HG03354 (cell line): Measurements from ENCODE around the gene HMCN1.
"Not testable (repeated sequence)": the region's sequence is repeated elsewhere in the genome, so short reads cannot be mapped to it uniquely, and the experiment has no call there.

Experiments used
- ATAC-seq: cut with Tn5 transposase; IDR thresholded peaks from one replicate; pipeline ENCODE4 v1.9.1; 2021; ENCODE audit warnings: mild to moderate bottlenecking; ENCODE audit not compliant: unreplicated experiment, poor library complexity, severe bottlenecking

HMCN1 gene

DNA sequence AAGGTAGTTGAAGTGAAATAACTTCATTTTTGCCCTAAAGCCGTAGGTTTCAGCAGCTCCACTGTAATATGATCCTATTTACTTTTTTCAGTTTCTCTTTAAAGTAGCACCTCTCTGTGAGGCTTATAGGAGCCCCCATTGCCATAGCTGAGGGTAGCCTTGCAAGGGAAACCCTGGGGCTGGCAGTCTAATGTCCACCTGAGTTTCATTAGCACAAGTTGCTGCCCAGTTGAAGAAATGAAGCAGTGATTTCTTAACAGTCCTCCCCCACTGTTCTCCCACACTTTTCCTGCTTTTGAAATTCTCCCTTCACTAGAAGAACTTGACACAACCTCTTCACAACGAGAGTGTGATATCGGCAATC is 1.5 kb downstream of the HMCN1 start:
- ATAC-seq: no peak

DNA sequence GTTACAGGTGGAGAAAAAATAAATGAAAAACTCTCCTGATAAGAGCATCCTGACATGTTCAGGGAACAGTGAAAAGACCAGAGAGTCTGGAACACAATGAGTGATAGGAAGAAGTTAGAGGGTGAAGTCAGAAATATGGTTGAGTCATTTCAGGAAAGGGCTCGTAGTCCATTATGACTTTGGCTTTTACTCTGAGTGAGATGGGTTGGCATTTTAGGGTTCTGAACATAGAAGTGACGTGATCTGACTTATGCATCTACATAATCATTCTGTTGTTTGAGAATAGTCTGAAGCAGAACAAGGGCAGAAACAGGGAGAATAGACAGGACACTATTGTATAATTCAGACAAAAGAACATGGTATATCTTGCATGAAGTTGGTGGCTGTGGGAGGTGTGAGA is 5.8 kb downstream of the HMCN1 start:
- peak; percentile 69 for ATAC-seq

DNA sequence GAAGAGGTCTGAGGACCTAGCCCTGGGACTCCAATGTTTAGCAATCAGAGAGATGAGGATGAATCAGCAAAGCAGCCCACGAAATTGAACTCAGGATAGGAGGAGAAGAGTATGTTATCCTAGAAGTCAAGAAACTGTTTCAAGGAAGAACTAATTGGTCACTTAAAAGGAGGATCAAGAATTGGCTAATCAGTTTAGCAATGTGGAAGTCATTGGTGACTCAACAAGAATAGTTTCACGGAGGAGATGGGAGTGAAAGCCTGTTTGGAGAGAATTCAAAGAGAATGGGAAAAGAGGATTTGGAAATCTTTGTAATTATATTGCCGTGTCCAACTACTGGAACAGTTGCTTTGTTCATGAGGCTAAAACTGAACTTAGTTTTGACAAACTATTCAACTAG is 7.4 kb downstream of the HMCN1 start:
- ATAC-seq: no peak

DNA sequence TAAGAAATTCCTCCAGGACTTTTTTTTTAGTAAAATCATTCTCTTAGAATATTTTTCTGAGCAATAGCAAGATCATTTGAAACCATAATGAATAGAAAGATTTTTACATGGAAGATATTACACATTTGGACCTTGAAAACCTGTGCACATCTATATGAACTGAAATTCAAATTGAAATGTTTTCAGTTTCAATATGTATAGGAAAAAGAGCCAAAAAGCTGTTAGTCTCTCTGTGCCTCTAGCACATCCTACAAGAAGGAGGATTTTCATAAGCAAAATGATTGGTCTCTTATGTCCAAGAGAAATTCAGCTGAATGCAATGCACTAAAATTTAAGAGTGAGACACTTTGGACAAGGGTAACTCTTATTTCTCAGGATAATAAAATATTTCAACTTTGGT is 8.2 kb downstream of the HMCN1 start:
- ATAC-seq: no peak

DNA sequence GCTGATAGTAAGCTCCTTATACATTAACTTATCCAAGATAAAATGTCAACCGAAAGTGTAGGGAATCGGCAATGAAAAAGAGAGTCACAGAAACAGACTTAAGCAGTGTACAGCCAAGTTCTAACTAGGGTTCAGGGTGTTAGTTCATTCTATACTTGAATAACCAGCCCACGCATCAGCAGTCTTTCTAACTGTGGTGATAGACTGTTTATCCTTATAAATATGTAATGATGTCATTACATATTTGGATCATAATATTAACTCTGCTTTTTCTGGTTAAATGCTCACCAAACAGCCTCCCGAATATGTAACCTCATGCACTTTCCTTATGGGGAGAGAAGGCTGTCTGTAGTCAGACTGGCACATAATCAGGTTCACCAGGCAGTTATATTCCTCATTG is 11.0 kb downstream of the HMCN1 start:
- no peak for ATAC-seq

DNA sequence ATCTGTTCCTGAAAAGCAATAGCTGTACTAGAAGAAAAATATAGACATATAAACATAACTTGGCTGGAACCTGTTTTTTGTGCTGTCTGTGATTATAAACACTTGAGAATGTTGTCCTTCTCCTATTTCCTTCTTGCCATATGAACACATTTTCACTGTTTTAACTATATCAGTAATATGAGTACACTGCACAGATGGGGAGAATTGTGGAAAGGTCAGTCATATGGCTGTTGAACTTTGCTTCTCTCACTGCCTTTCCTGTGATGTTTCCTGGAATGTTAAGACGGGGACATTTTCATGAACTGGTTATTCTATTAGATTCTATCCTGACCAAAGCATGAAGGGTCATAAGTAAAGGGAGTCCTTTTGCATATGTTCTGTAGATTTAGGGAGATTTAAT is 24.9 kb downstream of the HMCN1 start:
- ATAC-seq: no peak

DNA sequence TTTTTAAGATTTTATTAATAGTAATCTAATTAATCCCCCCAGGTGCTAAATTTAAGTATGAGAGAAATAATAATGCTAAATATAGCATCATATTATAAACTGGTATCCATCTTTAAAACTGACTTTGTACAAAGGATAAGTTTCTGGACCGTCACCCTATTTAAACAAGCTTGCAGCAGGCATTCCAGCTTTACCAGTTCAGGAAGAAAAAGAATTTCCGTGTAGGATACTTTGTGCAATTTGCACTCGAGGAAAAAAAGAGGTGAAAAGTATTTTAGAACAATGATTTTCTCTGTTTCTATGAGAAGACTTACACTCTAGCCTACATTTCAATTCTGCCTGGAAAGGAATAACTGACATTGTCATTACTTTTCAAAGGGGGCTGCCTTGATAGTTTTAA is 27.6 kb downstream of the HMCN1 start:
- ATAC-seq: no peak

DNA sequence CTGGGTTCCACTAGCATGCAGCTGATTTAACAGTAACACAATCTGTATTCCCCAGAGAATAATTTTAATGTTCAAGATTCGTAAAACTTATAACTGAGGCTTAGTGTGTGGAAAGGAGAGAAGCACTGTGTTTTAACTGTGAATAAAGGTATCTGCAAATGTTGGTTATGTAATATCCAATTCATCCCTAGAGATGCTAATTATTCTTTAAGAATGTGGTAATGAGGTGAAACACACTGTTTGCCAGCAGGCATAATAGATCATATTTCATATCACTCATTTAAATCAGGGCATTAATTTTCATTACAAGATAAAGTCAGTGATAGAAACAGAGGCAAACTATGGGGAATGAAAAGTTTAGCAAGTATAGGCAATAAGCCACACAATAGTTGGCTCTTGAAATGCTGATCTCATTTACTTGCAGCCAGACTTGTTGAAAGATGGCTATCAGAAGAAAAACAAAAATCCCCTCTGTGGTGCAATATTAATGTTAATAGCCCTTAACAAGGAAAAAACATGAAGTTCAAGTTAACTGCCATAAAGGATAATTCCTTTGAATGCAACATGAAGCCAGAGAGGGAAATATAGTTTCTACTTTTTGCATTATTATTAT is 33.4 kb downstream of the HMCN1 start:
- ATAC-seq: no peak

DNA sequence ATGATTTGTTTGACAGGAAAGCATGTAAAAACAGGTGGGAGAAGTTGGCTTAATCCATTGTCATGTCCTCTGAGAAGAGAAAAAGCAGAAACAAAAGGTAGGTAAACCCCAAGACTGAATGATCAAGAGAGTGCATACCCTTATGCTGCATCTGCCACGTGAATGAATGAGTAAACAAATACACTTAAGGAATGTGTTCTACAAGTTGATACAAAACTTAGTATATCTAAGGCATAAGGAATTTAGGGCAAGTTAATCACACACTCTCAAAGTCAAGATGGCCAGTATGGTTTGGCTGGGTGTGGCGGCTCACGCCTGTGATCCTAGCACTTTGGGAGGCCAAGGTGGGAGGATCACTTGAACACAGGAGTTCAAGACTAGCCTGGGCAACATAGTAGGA is 34.2 kb downstream of the HMCN1 start:
- ATAC-seq: no peak

DNA sequence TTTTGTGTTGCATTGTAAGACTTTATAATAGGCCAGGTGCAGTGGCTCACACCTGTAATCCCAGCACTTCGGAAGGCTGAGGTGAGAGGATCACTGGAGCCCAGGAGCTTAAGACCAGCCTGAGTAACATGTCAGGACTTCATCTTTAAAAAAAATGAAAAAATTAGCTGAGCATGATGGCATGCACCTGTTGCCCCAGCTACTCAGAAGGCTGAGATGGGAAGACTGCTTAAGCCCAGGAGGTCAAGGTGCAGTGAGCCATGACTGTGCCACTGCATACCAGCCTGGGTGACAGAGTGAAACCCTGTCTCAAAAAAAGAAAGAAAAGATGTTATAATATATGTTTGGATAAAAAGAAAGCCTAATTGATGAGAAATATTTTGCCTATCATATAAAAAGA is 34.9 kb downstream of the HMCN1 start:
- ATAC-seq: no peak

DNA sequence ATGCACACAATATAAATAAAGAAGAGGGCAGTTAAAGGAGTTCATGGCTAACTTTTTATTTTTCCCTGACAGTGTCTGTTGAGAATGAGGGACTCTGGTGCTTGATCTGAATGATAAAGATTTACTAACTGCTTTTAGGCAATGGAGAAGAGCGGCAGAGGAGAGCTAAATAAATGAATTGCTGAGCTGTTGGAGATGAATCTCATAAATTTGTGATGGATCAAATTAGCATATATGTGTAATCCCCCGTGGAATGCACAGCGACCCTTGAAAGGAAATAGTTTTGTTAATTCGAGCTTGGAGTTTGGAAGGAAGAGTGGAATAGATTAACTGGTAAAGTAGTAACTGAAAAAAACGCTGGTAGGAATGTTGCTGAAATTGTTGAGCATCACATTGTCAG is 40.2 kb downstream of the HMCN1 start:
- ATAC-seq: no peak

DNA sequence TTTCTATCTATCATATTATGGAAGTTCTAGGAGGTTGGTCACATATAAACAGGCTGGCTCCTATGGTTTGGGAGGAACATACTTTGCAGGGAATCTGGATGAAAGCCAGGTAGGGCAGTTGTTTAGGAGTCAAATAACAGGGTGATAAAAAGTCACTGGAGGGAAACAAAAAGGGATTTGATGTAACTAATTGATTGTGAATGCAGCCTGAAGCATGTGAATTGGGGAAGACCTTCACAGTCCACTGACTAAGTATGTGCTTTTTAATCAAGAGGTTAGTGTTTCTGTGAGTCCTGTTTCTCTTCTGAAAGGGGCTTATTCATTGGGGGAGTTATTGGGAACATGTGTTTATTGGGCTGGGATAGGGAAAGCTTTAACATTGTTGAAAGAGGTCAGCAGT is 41.3 kb downstream of the HMCN1 start:
- ATAC-seq: no peak

DNA sequence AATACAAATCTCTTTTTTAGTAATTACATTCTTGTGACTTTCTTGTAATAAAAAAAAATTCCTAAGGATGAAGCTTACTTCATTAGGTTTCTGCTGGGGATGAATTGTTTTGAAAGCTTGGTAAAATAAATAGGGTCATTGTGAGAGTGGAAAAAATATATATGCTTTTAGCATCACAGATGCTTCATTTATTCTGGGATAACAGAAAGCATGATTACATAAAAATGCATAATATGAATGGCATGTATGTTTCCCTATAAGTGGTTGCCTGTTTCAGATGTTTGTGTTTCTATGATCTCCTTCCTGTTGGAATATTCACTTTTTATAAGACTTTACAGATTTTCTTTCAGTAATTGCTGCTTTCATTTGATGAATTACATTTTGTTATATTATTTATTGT is 42.3 kb downstream of the HMCN1 start:
- ATAC-seq: no peak

DNA sequence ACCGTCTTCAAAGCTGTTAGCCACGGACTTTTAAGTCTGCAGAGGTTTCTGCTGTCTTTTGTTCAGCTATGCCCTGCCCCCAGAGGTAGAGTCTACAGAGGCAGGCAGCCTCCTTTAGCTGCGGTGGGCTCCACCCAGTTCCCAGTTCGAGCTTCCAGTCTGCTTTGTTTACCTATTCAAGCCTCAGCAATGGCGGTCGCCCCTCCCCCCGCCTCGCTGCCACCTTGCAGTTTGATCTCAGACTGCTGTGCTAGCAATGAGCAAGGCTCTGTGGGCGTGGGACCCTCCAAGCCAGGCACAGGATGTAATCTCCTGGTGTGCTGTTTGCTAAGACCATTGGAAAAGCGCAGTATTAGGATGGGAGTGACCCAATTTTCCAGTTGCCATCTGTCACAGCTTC is 49.7 kb downstream of the HMCN1 start:
- ATAC-seq: not testable (repeated sequence)

DNA sequence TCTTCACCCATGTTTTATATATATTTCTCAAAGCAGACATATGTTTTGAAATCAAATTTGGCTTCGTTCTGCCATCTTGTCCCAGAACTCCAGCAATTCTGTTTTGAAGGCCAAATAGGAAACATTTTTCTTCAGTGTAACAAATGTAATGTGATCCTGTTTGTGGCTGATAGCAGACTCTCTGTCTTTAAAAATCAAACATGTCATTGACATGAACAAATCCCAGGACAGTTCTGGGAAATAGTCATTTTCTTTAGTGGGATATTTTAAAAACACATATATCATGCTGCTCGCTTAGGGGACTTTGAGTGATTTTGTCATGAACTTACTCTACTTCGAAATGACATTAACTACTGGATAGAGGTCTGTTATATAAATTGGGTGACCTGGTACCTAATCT is 51.4 kb downstream of the HMCN1 start:
- ATAC-seq: no peak

DNA sequence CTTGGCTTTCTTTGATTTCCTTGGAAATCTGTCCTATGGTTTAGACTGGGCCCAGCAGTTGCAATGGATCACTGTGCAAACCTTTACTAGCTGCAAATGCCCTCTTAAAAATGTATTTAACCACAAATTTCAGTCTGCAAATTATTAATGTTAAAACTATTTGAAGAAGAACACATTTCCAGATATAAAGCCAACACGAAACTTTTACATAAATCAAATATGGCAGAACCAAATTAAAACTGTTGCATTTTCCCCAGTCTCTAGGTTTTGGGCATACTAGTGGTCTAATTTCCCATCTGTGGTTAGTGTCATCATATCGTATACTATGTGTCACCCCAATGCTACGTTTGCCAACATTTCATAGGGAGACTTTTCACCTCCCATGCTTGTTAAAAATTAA is 52.3 kb downstream of the HMCN1 start:
- ATAC-seq: no peak

DNA sequence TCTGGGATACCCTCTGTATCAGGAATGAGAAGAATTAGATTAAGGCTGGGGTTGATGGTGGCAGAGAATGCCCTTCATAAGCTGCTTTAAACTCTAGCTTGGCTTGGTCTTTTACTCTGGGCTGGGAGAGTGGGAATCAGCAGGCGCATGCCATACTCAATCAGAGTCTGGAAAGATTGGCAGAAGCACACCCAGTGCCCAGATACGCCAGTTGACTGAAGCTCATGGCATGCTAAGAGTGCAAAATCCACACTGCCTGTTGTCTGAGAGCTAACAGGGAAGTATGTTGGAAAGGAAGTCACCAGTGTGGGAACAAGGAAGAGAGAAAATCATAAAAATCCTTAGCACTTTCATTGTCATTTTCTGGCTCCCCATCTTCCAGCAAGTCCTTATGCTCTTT is 53.0 kb downstream of the HMCN1 start:
- no peak for ATAC-seq

DNA sequence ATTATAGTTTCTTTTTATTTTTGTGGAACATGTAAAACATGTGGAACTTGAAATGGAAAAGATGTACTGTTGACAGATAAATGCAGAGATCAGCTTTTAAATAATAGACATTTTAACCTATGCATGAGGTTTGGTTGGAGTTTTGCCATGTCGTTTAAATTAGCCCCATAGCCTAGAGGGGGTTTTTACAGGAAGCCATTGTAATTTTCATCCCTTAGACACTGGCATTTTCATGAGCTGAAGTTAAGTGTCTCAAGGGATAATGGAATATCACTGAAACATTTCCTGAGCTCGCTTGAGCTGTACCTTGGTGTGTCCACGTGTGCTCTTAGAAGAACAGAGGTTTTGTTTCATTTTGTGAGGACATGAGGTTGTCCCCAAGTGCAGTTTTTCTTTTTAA is 54.2 kb downstream of the HMCN1 start:
- no peak for ATAC-seq

DNA sequence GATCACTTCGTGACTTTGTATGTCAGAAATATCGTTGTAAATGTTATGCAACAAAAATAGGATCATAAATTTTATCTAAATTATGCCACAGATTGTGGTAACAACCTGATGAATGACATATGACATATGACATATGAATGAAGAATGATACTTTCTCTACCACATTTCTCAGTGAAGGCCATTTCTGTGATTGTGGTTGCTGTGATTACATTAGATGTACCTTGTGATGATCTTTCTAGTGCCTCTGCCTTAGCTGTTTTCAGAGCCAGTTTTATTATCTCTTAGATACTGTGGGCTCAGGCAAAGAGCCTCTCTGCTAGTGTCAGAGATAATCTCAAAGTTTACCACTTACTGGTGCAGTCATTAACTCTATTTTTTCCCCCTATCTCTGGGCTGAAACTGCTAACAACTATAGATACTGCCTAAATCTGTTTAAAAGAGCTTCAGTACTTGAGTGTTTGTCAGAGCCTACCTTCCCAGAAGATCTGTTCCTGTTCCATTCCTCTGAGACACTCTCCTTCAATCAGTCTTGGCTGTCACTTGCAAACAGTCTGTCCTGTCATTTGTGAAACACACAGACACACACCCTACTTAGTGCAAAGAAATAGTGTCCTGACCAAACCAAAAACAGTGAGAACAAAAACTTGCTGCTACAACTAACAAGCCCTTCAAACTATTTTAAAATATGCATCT is 55.5 kb downstream of the HMCN1 start:
- no peak for ATAC-seq

DNA sequence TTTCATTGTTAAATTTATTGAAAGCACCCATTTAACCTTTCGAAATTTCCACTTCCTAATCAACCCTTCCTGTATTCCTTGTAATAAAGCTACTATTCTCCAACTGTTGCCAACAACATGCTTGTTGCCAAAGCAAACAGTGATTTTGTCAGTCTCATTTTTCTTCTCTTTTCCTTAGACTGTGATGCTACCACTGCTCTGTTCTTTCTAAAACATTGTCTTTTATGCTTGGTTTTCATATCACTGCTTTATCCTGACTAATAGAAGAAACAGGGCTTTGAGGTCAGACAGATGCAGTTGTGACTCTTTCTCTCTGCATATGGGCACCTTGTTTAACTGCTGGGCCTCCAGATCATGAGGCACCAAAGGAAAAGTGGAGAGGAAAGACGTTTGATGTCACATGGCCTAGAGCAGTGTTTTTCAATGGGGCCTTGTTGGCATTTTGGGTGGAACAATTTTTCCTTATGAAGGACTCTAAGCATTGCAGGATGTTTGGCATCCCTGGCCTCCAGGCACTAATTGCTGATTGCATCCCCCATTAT is 56.1 kb downstream of the HMCN1 start:
- ATAC-seq: no peak

DNA sequence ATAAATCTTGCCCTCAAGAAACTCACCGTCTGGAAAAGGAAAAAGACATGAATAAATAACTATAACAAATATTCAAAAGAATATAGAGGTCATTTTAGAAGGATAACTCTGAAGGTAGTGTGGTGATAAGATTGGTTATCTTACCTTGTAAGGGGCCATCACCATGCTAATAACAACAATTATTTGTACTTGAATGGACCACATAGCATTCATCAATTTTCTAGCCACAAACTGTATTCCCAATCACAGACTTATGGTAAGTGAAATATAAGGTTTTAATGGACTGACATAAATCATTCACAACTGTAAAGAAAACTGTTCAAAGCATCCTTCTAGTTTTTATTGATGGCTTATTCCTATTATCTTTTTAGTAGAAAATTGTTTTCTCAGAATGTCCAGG is 57.8 kb downstream of the HMCN1 start:
- no peak for ATAC-seq

DNA sequence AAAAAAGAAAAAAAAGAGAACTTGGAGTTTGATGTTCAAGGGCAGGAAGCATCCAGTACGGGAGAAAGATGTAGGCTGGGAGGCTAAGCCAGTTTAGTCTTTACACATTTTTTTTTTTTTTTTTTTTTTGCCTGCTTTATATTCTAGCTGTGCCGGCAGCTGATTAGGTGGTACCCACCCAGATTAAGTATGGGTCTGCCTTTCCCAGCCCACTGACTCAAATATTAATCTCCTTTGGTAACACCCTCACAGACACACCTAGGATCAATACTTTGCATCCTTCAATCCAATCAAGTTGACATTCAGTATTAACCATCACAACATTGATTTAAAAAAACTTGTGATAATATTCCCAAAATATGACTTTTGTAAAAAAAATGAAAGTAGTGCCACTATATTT is 60.3 kb downstream of the HMCN1 start:
- not testable (repeated sequence) for ATAC-seq
